MM.1S (cell line): ENCODE measurements around the gene MLNR.

Experiments used
- CTCF ChIP-seq: fragments of 300-600 bp; sonication (generic); IDR thresholded peaks from 2 replicates; pipeline ENCODE4 v1.5.1; 2016; ENCODE audit warnings: antibody characterized with exemption, low read length, mixed read lengths
- EZH2 ChIP-seq: fragments of 300-600 bp; sonication (generic); optimal IDR thresholded peaks from 2 replicates; pipeline ENCODE3; 2017; ENCODE audit warnings: low read depth, mild to moderate bottlenecking, antibody characterized with exemption, low read length, mixed read lengths
- EZH2phosphoT487 ChIP-seq: fragments of 300-600 bp; sonication (generic); IDR thresholded peaks from 2 replicates; pipeline ENCODE4 v1.6.1; 2018; ENCODE audit warnings: antibody characterized with exemption, low read length

- TF ChIP-seq CTCF = no peak
- no peak for TF ChIP-seq EZH2
- TF ChIP-seq EZH2phosphoT487 = no peak
These were observed 13.5 kb upstream of the MLNR start for GRCh38 chr13:49206641-49207040.
